ENCODE results near the gene CCDC7.
"Not testable (repeated sequence)": the region's sequence is repeated elsewhere in the genome, so short reads cannot be mapped to it uniquely, and the experiment has no call there.

The CCDC7 gene

DNA sequence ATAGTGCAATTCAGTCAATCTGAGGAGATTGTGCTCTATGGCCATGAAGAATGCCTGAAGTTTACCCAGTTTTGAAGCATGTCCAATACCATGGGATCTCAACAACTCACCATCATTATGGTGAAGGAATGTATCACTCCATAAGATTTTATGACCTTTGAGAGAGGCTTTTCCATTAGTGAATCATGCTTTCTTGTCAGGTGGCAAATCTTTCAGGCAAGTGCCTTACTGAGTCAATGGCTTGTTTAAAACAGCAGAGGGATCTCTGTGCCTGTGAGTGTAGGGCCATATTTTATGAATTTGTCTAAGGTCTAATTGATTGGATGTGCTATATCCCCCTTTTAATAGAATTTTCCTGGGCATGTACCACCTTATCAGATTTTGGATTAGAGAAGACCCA lies 131.5 kb downstream of the CCDC7 start:
- TF ChIP-seq, protein P1, sequence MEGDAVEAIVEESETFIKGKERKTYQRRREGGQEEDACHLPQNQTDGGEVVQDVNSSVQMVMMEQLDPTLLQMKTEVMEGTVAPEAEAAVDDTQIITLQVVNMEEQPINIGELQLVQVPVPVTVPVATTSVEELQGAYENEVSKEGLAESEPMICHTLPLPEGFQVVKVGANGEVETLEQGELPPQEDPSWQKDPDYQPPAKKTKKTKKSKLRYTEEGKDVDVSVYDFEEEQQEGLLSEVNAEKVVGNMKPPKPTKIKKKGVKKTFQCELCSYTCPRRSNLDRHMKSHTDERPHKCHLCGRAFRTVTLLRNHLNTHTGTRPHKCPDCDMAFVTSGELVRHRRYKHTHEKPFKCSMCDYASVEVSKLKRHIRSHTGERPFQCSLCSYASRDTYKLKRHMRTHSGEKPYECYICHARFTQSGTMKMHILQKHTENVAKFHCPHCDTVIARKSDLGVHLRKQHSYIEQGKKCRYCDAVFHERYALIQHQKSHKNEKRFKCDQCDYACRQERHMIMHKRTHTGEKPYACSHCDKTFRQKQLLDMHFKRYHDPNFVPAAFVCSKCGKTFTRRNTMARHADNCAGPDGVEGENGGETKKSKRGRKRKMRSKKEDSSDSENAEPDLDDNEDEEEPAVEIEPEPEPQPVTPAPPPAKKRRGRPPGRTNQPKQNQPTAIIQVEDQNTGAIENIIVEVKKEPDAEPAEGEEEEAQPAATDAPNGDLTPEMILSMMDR (IDR thresholded peaks at IDR 0.05; ENCODE audit: low read depth, low read length, missing control alignments) = no peak
- no peak for DNase-seq (ENCODE audit: extremely low read depth, low read depth)
- no peak overlapping the region for H3K4me3 ChIP-seq (replicated peaks; ENCODE audit: low read depth, low read length)

GRCh38 chr10:32582946-32583345 lies 137.0 kb downstream of the CCDC7 start:
- no peak overlapping the region for H3K4me3 ChIP-seq (replicated peaks; ENCODE audit: low read depth, low read length)
- TF ChIP-seq, protein P1 (IDR thresholded peaks at IDR 0.05; ENCODE audit: low read depth, low read length, missing control alignments) = no peak
- no peak for DNase-seq (ENCODE audit: extremely low read depth, low read depth)

- not testable (repeated sequence) for H3K4me3 ChIP-seq (replicated peaks; ENCODE audit: low read depth, low read length); DNase-seq (ENCODE audit: extremely low read depth, low read depth)
Measured at GRCh38 chr10:32598022-32598421, 152.1 kb downstream of the CCDC7 start.

DNA sequence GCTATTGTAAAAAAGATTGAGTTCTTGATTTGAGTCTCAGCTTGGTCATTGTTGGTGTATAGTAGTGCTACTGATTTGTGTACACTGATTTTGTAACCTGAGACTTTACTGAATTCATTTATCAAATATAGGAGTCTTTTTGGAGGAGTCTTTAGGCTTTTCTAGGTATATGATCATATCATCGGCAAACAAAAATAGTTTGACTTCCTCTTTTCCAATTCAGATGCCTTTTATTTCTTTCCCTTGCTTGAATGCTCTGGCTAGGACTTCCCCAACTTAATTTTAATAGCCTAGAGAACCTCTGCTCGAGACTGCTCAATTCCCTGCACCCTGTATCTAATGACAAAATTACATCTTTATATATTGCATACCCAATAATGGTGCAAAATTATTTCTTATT lies 154.4 kb downstream of the CCDC7 start:
- H3K4me3 ChIP-seq (replicated peaks; ENCODE audit: low read depth, low read length) = no peak overlapping the region
- TF ChIP-seq, protein P1 (IDR thresholded peaks at IDR 0.05; ENCODE audit: low read depth, low read length, missing control alignments) = no peak
- DNase-seq (ENCODE audit: extremely low read depth, low read depth) = no peak

GRCh38 chr10:32601562-32601961 lies 155.6 kb downstream of the CCDC7 start:
- DNase-seq (ENCODE audit: extremely low read depth, low read depth); H3K4me3 ChIP-seq (replicated peaks; ENCODE audit: low read depth, low read length): not testable (repeated sequence)

DNA sequence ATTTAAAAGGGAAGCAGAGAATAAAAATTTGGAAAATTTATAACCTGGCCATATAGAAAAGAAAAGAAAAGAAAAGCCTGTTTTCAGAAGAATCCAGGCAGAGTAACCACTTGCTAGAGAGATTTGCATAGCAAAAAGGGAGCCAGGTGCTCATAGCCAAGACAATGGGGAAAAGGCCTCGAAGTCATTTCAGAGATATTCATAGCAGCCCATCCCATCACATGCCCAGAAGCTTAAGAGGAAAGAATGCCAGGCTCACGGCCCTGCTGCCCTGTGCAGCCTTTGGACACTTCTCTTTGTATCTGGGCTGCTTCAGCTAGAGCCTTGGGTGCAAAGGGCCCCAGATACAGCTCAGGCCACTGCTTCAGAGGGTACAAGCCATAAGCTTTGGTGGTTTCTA lies 159.8 kb downstream of the CCDC7 start:
- no peak overlapping the region for H3K4me3 ChIP-seq (replicated peaks; ENCODE audit: low read depth, low read length)
- TF ChIP-seq, protein P1 (IDR thresholded peaks at IDR 0.05; ENCODE audit: low read depth, low read length, missing control alignments) = no peak
- DNase-seq (ENCODE audit: extremely low read depth, low read depth) = no peak

- H3K4me3 ChIP-seq (replicated peaks; ENCODE audit: low read depth, low read length); DNase-seq (ENCODE audit: extremely low read depth, low read depth): not testable (repeated sequence)
Measured at GRCh38 chr10:32610543-32610942, 164.6 kb downstream of the CCDC7 start.

DNA sequence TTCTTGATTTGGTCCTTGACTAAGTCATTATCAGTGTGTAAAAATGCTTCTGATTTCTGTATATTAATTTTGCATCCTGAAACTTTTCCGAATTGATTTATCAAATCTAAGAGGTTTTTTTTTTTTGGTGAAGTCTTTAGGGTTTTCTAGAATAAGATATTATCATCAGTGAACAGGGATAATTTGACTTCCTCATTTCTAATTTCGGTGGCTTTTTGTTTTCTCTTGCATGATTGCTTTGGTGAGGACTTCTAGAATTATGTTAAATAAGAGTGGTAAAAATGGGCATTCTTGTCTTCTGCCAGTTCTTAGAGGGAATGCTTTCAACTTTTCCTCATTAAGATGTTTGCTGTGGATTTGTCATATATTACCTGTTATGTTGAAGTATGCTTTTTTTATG lies 170.5 kb downstream of the CCDC7 start:
- TF ChIP-seq, protein P1 (IDR thresholded peaks at IDR 0.05; ENCODE audit: low read depth, low read length, missing control alignments) = no peak
- H3K4me3 ChIP-seq (replicated peaks; ENCODE audit: low read depth, low read length) = no peak overlapping the region
- DNase-seq (ENCODE audit: extremely low read depth, low read depth) = no peak

DNA sequence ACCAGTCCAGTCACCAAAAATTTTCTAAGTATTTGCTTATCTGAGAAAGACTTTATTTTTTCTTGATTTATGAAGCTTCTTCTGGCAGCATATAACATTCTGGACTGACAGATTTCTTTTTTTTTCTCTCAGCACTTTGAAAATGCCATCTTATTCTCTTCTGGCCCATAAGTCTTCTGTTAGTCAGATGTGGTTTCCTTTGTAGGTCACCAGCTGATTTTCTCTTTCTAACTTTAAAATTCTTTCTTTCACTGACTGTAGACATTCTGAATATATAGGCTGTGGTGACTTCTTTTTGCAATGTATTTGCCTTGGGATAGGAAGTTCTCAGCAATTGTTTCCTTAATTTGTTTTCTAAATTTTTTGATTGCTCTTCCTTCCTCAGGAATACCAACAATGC lies 172.5 kb downstream of the CCDC7 start:
- TF ChIP-seq, protein P1 (IDR thresholded peaks at IDR 0.05; ENCODE audit: low read depth, low read length, missing control alignments) = no peak
- DNase-seq (ENCODE audit: extremely low read depth, low read depth) = no peak
- no peak overlapping the region for H3K4me3 ChIP-seq (replicated peaks; ENCODE audit: low read depth, low read length)
